Astrocyte of the cerebellum (primary cell): ENCODE results near the gene GRID1.

ENCODE experiments used
- DNase-seq: peaks from one replicate; pipeline ENCODE4 v3.0.0-alpha.2; 2011; ENCODE audit warnings: low read depth
- H3K4me3 ChIP-seq: 2 replicates; pipeline ENCODE4 v1.5.1; 2011; ENCODE audit warnings: mild to moderate bottlenecking, low read depth, low read length, moderate library complexity
- CTCF ChIP-seq: IDR thresholded peaks from 2 replicates; pipeline ENCODE4 v1.5.1; 2012; ENCODE audit warnings: low read length, low read depth, moderate library complexity, mild to moderate bottlenecking; ENCODE audit errors: missing control alignments
- in situ Hi-C: cut with HindIII; loops from 2 replicates; pipeline ENCODE4 v1.10.0; 2017; ENCODE audit warnings: low sequenced_read_pairs

GRID1 gene

GRCh38 chr10:86356296-86356695, 10.3 kb downstream of the GRID1 start:
- DNase-seq = no peak
- in situ Hi-C loops = no loop called here
- no peak overlapping the region for H3K4me3 ChIP-seq
- TF ChIP-seq CTCF = no peak

GRCh38 chr10:86355571-86356038, 11.0 kb downstream of the GRID1 start:
- no peak for TF ChIP-seq CTCF
- no peak overlapping the region for H3K4me3 ChIP-seq
- in situ Hi-C loops = no loop called here
- no peak for DNase-seq

GRCh38 chr10:86354761-86355540, 11.6 kb downstream of the GRID1 start:
- no peak for TF ChIP-seq CTCF
- DNase-seq = no peak
- no peak overlapping the region for H3K4me3 ChIP-seq
- in situ Hi-C loops = no loop called here

GRCh38 chr10:86353506-86354485, 12.8 kb downstream of the GRID1 start:
- no peak for DNase-seq
- TF ChIP-seq CTCF = no peak
- in situ Hi-C loops = no loop called here
- no peak overlapping the region for H3K4me3 ChIP-seq

- DNase-seq = no peak
- TF ChIP-seq CTCF = no peak
- in situ Hi-C loops = no loop called here
- no peak overlapping the region for H3K4me3 ChIP-seq
Measured at GRCh38 chr10:86350897-86351296, 15.7 kb downstream of the GRID1 start.

GRCh38 chr10:86349940-86350630, 16.5 kb downstream of the GRID1 start:
- no peak overlapping the region for H3K4me3 ChIP-seq
- in situ Hi-C loops = no loop called here
- DNase-seq = no peak
- TF ChIP-seq CTCF = no peak
